ENCODE results near the gene COPS3. TPM values are rescaled to one million over a fixed set of nuclear protein-coding genes. Genes with fewer than 3 reads are reported as not detected.
A peak's percentile ranks its signal among the peaks of the same experiment; 100 is the strongest.

The COPS3 gene
- total RNA-seq, 1 donor from 2014 or later, result 63.5 TPM

DNA sequence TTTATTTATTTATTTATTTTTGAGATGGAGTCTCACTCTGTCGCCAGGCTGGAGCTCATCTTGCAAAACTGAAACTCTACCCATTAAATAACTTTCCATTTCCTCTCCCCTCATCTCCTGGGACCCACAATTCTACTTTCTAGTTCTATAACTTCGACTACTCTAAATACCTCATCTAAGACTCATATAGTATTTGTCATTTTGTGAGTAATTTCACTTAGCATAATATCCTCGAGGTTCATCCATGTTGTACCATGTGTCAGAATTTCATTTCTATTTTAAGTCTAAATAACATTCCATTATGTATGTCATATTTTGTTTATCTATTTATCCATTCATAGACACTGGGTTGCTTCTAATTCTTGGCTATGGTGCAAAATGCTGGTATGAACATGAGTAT, 17.1 kb upstream of the COPS3 start:
- TF ChIP-seq, protein P1, sequence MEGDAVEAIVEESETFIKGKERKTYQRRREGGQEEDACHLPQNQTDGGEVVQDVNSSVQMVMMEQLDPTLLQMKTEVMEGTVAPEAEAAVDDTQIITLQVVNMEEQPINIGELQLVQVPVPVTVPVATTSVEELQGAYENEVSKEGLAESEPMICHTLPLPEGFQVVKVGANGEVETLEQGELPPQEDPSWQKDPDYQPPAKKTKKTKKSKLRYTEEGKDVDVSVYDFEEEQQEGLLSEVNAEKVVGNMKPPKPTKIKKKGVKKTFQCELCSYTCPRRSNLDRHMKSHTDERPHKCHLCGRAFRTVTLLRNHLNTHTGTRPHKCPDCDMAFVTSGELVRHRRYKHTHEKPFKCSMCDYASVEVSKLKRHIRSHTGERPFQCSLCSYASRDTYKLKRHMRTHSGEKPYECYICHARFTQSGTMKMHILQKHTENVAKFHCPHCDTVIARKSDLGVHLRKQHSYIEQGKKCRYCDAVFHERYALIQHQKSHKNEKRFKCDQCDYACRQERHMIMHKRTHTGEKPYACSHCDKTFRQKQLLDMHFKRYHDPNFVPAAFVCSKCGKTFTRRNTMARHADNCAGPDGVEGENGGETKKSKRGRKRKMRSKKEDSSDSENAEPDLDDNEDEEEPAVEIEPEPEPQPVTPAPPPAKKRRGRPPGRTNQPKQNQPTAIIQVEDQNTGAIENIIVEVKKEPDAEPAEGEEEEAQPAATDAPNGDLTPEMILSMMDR (IDR thresholded peaks at IDR 0.05; ENCODE audit: unreplicated experiment), result no peak
- Mint-ChIP-seq H3K9me3 (no peaks in the 10 kb centered on the region), H3K27me3 (ENCODE audit: low read depth) (no peaks in the 10 kb centered on the region), H3K36me3 (no peaks in the 10 kb centered on the region), H3K27ac (no peak overlapping the region), H3K4me3 (no peak overlapping the region), H3K4me1 (peaks cover 7% of the 10 kb centered on the region)
- no peak for DNase-seq (ENCODE audit: low spot score in 2 of 2, unreplicated experiment in 2 of 2)

DNA sequence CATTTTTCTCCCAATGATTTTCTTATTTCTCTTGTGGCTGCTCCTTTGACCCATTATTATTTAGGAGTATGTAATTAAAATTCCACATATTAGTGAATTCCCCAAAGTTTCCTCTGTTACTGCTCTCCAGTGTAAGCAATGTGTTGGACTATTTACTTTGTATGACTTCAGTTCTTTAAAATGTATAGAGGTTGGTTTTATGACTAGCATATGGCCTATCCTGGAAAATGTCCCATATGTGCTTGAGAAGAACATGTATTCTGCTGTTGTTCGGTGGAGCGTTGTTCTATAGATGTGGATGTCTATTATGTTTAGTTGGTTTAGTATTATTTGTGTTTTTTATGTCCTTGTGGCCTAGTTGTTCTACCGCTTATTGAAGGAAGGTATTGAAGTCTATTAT, 16.2 kb upstream of the COPS3 start:
- TF ChIP-seq, protein P1 (IDR thresholded peaks at IDR 0.05; ENCODE audit: unreplicated experiment), result no peak
- Mint-ChIP-seq H3K36me3 (no peaks in the 10 kb centered on the region), H3K9me3 (no peaks in the 10 kb centered on the region), H3K27me3 (ENCODE audit: low read depth) (no peaks in the 10 kb centered on the region), H3K27ac (peak overlapping the region; percentile 21), H3K4me3 (no peak overlapping the region), H3K4me1 (peaks cover 5% of the 10 kb centered on the region)
- no peak for DNase-seq (ENCODE audit: low spot score in 2 of 2, unreplicated experiment in 2 of 2)

DNA sequence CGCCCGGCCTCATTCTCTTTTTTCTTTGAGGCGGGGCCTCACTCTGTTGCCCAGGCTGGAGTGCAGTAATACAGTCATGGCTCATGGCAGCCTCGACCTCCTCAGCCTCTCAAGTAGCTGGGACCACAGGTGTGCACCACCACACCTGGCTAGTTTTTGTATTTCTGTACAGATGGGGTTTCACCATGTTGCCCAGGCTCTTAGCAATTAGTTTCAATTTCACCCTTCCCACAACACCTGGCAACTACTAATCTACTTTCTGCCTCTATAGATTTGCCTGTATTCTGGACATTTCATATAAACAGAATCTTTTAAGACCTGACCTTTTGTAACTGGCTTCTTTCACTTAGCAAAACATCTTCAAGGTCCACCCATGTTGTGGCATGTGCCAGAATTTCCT, 14.1 kb upstream of the COPS3 start:
- H3K36me3 Mint-ChIP-seq, result no peaks in the 10 kb centered on the region
- no peak for DNase-seq (ENCODE audit: low spot score in 2 of 2, unreplicated experiment in 2 of 2)
- H3K27me3 Mint-ChIP-seq (ENCODE audit: low read depth), result no peaks in the 10 kb centered on the region
- H3K4me3 Mint-ChIP-seq, result no peak overlapping the region
- H3K4me1 Mint-ChIP-seq, result peaks cover 4% of the 10 kb centered on the region
- H3K9me3 Mint-ChIP-seq, result no peaks in the 10 kb centered on the region
- H3K27ac Mint-ChIP-seq, result no peak overlapping the region
- TF ChIP-seq, protein P1 (IDR thresholded peaks at IDR 0.05; ENCODE audit: unreplicated experiment), result no peak

DNA sequence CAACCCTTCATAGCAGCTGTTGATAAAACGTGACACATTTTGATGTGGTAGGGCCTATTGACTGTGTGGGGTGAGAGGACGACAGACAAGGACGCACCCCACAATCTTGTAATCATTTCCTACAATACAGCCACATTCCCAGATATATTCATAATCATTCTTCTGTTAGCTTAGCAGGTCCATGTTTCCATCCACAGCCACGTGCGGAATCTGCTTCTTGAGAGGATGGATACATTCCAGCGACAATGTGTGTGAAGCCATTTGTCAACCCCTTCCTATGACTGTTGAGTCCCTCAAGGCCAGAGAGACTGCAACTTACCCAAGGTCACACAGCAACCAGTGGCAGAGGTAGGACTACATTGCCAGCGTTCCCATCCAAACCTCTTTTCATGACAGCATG, 8.7 kb upstream of the COPS3 start:
- Mint-ChIP-seq H3K4me1 (no peaks in the 10 kb centered on the region), H3K4me3 (no peak overlapping the region), H3K27me3 (ENCODE audit: low read depth) (no peaks in the 10 kb centered on the region), H3K9me3 (no peaks in the 10 kb centered on the region), H3K36me3 (no peaks in the 10 kb centered on the region), H3K27ac (no peak overlapping the region)
- DNase-seq (ENCODE audit: low spot score in 2 of 2, unreplicated experiment in 2 of 2), result no peak
- TF ChIP-seq, protein P1 (IDR thresholded peaks at IDR 0.05; ENCODE audit: unreplicated experiment), result no peak

DNA sequence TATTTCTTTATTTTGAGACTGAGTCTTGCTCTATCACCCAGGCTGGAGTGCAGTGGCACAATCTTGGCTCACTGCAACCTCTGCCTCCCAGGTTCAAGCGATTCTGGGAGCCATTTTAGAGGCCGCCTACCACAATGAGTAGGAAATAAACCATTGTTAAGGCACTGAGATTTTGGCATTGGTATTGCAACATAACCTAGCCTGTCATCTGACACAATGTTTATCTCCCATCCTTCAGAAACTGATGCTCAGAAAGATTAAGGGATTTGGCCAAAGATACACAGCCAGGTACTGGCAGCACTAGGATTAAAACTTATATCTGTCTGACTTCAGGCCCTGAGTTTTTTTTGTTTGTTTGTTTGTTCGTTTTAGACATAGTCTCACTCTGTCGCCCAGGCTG, 8.0 kb upstream of the COPS3 start:
- Mint-ChIP-seq H3K9me3 (no peaks in the 10 kb centered on the region), H3K27ac (no peak overlapping the region), H3K36me3 (no peaks in the 10 kb centered on the region), H3K4me3 (no peak overlapping the region), H3K27me3 (ENCODE audit: low read depth) (no peaks in the 10 kb centered on the region), H3K4me1 (no peaks in the 10 kb centered on the region)
- TF ChIP-seq, protein P1 (IDR thresholded peaks at IDR 0.05; ENCODE audit: unreplicated experiment), result no peak
- DNase-seq (ENCODE audit: low spot score in 2 of 2, unreplicated experiment in 2 of 2), result no peak

DNA sequence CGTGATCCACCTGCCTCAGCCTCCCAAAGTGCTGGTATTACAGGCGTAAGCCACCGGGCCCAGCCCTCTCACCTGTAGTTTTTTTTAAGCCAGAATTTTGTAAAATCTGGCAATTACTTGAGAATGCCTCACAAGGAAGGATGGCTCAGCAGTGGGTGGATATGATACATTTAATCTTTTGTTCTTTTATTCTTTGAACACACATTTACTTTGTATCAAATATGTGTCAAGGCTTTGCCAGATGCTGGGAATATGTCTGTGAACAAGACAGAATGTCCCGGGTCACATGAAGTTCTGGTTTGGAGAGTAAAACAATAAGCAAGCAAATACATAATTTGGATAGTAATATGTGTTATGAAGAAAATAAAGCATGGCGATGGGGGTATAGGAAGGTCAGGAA, 4.9 kb upstream of the COPS3 start:
- TF ChIP-seq, protein P1 (IDR thresholded peaks at IDR 0.05; ENCODE audit: unreplicated experiment), result no peak
- Mint-ChIP-seq H3K9me3 (no peaks in the 10 kb centered on the region), H3K4me3 (no peak overlapping the region), H3K4me1 (peaks cover 11% of the 10 kb centered on the region), H3K27me3 (ENCODE audit: low read depth) (no peaks in the 10 kb centered on the region), H3K36me3 (no peaks in the 10 kb centered on the region), H3K27ac (no peak overlapping the region)
- DNase-seq (ENCODE audit: low spot score in 2 of 2, unreplicated experiment in 2 of 2), result no peak
